ENCODE results near the gene KRT84. TPM values are rescaled to one million over a fixed set of nuclear protein-coding genes. Genes with fewer than 3 reads are reported as not detected.

KRT84 gene
- total RNA-seq, 1 donor from 2014 or later, result not detected

- H3K9me3 Mint-ChIP-seq, result no peaks in the 10 kb centered on the region
- H3K36me3 Mint-ChIP-seq (ENCODE audit: low read depth), result no peaks in the 10 kb centered on the region
- ChIA-PET POLR2A (no interaction called here), CTCF (interaction anchor here (0.8 kb wide), 1 partner anchor 11 kb away, joined by 3 read pairs; no protein-coding TSS in a partner anchor)
- peaks cover 7% of the 10 kb centered on the region for H3K27me3 Mint-ChIP-seq
- H3K27ac Mint-ChIP-seq, result no peak overlapping the region
- DNase-seq (no peak), ATAC-seq (ENCODE audit: low read depth) (no peak)
- intact Hi-C loops (cut with micrococcal nuclease), result no loop called here
- peaks cover 2% of the 10 kb centered on the region for H3K4me1 Mint-ChIP-seq
- no peak for TF ChIP-seq CTCF (IDR thresholded peaks at IDR 0.05)
- no peak overlapping the region for H3K4me3 Mint-ChIP-seq
These were observed 2.1 kb downstream of the KRT84 start for GRCh38 chr12:52383331-52383730.

GRCh38 chr12:52382854-52383253 is 2.6 kb downstream of the KRT84 start:
- ATAC-seq (ENCODE audit: low read depth) (no peak), DNase-seq (no peak)
- H3K36me3 Mint-ChIP-seq (ENCODE audit: low read depth), result no peaks in the 10 kb centered on the region
- no peaks in the 10 kb centered on the region for H3K9me3 Mint-ChIP-seq
- POLR2A ChIA-PET, result no interaction called here
- no peak overlapping the region for H3K4me3 Mint-ChIP-seq
- CTCF ChIA-PET, result no interaction called here
- peaks cover 2% of the 10 kb centered on the region for H3K4me1 Mint-ChIP-seq
- no peak for TF ChIP-seq CTCF (IDR thresholded peaks at IDR 0.05)
- H3K27me3 Mint-ChIP-seq, result peaks cover 7% of the 10 kb centered on the region
- no peak overlapping the region for H3K27ac Mint-ChIP-seq
- intact Hi-C loops (cut with micrococcal nuclease), result no loop called here

GRCh38 chr12:52381206-52381605 is 4.2 kb downstream of the KRT84 start:
- Mint-ChIP-seq H3K27me3 (peaks cover 15% of the 10 kb centered on the region), H3K4me1 (peaks cover 2% of the 10 kb centered on the region), H3K4me3 (no peak overlapping the region), H3K27ac (no peak overlapping the region), H3K9me3 (no peaks in the 10 kb centered on the region), H3K36me3 (ENCODE audit: low read depth) (no peaks in the 10 kb centered on the region)
- CTCF ChIA-PET, result no interaction called here
- intact Hi-C loops (cut with micrococcal nuclease), result no loop called here
- DNase-seq (no peak), ATAC-seq (ENCODE audit: low read depth) (no peak)
- POLR2A ChIA-PET, result no interaction called here
- no peak for TF ChIP-seq CTCF (IDR thresholded peaks at IDR 0.05)

- intact Hi-C loops (cut with micrococcal nuclease), result no loop called here
- Mint-ChIP-seq H3K36me3 (ENCODE audit: low read depth) (no peaks in the 10 kb centered on the region), H3K27me3 (peaks cover 15% of the 10 kb centered on the region), H3K27ac (no peak overlapping the region), H3K9me3 (no peaks in the 10 kb centered on the region), H3K4me3 (no peak overlapping the region), H3K4me1 (peaks cover 2% of the 10 kb centered on the region)
- DNase-seq (no peak), ATAC-seq (ENCODE audit: low read depth) (no peak)
- ChIA-PET CTCF (no interaction called here), POLR2A (no interaction called here)
- TF ChIP-seq CTCF (IDR thresholded peaks at IDR 0.05), result no peak
These were observed 5.2 kb downstream of the KRT84 start for GRCh38 chr12:52380271-52380694.

- ChIA-PET POLR2A (no interaction called here), CTCF (no interaction called here)
- H3K27ac Mint-ChIP-seq, result no peak overlapping the region
- DNase-seq (no peak), ATAC-seq (ENCODE audit: low read depth) (no peak)
- intact Hi-C loops (cut with micrococcal nuclease), result no loop called here
- no peak overlapping the region for H3K4me3 Mint-ChIP-seq
- TF ChIP-seq CTCF (IDR thresholded peaks at IDR 0.05), result no peak
- H3K36me3 Mint-ChIP-seq (ENCODE audit: low read depth), result no peaks in the 10 kb centered on the region
- H3K27me3 Mint-ChIP-seq, result peaks cover 15% of the 10 kb centered on the region
- peaks cover 2% of the 10 kb centered on the region for H3K4me1 Mint-ChIP-seq
- no peaks in the 10 kb centered on the region for H3K9me3 Mint-ChIP-seq
These were observed 5.9 kb downstream of the KRT84 start for GRCh38 chr12:52379536-52379935.
